ENCODE measurements around the gene YIPF4.

- TF ChIP-seq CTCF (IDR thresholded peaks at IDR 0.05): no peak
- no peak for TF ChIP-seq POLR2A (IDR thresholded peaks at IDR 0.05)
- no peak for TF ChIP-seq POLR2AphosphoS5 (IDR thresholded peaks at IDR 0.05; ENCODE audit: insufficient read depth in 1 of 2, low read depth in 1 of 2)
These were observed 85.9 kb downstream of the YIPF4 start for GRCh38 chr2:32363597-32363996.

Data from vagina (tissue), 2 donors.